C4-2B (cell line): Measurements from ENCODE around the gene TAMALIN.

Source experiments
- H3K27ac ChIP-seq: fragments of 450-650 bp; 2 replicates; pipeline ENCODE4 v1.5.1; 2017
- CTCF ChIP-seq: fragments of 450-650 bp; conservative IDR thresholded peaks from 2 replicates; pipeline ENCODE4 v1.5.1; 2017; ENCODE audit warnings: mild to moderate bottlenecking
- ZFX ChIP-seq: fragments of 450-650 bp; IDR thresholded peaks from 2 replicates; pipeline ENCODE4 v1.6.1; 2017

The TAMALIN gene

GRCh38 chr12:52053536-52054209 lies 46.9 kb downstream of the TAMALIN start:
- no peak for TF ChIP-seq ZFX
- no peak for TF ChIP-seq CTCF
- H3K27ac ChIP-seq: peak overlapping the region; percentile 91

GRCh38 chr12:52054231-52054832 lies 47.6 kb downstream of the TAMALIN start:
- no peak for TF ChIP-seq CTCF
- TF ChIP-seq ZFX: no peak
- H3K27ac ChIP-seq: no peak overlapping the region; the same call in 1 of the 2 replicates

GRCh38 chr12:52054833-52055730 lies 48.3 kb downstream of the TAMALIN start:
- TF ChIP-seq ZFX: no peak
- no peak for TF ChIP-seq CTCF
- H3K27ac ChIP-seq: no peak overlapping the region

- no peak overlapping the region for H3K27ac ChIP-seq
- no peak for TF ChIP-seq ZFX
- no peak for TF ChIP-seq CTCF
Measured at GRCh38 chr12:52055731-52056711, 49.3 kb downstream of the TAMALIN start.

GRCh38 chr12:52056801-52057637 lies 50.3 kb downstream of the TAMALIN start:
- H3K27ac ChIP-seq: no peak overlapping the region
- TF ChIP-seq CTCF (no peak), ZFX (no peak)
